HCT116 (cell line): ENCODE results near the gene CLGN. TPM values are rescaled to one million over a fixed set of nuclear protein-coding genes. Genes with fewer than 3 reads are reported as not detected.

ENCODE experiments used
- ATAC-seq: fragments of 200-7000 bp; cut with Tn5 transposase; 2 replicates; pipeline ENCODE4 v1.9.1; 2020; ENCODE audit warnings: mild to moderate bottlenecking, moderate library complexity
- BruUV-seq: library from RNA; stranded (reverse); fragments of 400-500 nt; replicated peaks from 2 replicates; lab custom pipeline; 2021; lab: Mats Ljungman, UMichigan
- CTCF ChIA-PET: fragments of 300-600 bp; sonication (Branson Sonifier 250); formaldehyde crosslinking; loops from one replicate; lab custom pipeline; 2021; ENCODE audit warnings: antibody characterized with exemption; lab: Charles Lee
- POLR2A ChIA-PET: fragments of 300-600, 350-600 bp; sonication (Branson Sonifier 250); formaldehyde crosslinking; loops from one replicate; lab custom pipeline; 2021; ENCODE audit warnings: antibody characterized with exemption; lab: Charles Lee
- RAD21 ChIA-PET, 2 experiments: fragments of 300-600 bp; sonication (Branson Sonifier 250); formaldehyde crosslinking; loops; one replicate each; lab custom pipeline; 2023; ENCODE audit warnings: low total read pairs in 2 of 2; ENCODE audit not compliant: uncharacterized antibody in 2 of 2, unreplicated experiment in 2 of 2, low non-redundant PET in 1 of 2; lab: Charles Lee
- DNase-seq: peaks from one replicate; pipeline ENCODE4 v3.0.0-alpha.2; 2010; ENCODE audit warnings: low read depth, low spot score
- H2AFZ ChIP-seq: fragments of 200-600 bp; shearing (Covaris generic), sonication (generic); 2 replicates; pipeline ENCODE4 v1.6.1; 2017; ENCODE audit warnings: low read depth, mixed run types, mixed read lengths, antibody characterized with exemption, low read length; ENCODE audit not compliant: poor library complexity, severe bottlenecking
- H3K27ac ChIP-seq: 2 replicates; pipeline ENCODE4 v1.5.1; 2012; ENCODE audit warnings: low read depth, low read length
- H3K27me3 ChIP-seq: fragments of 200-600 bp; sonication (generic); 2 replicates; pipeline ENCODE4 v1.6.1; 2016; ENCODE audit warnings: mixed run types, low read length, mixed read lengths; ENCODE audit not compliant: insufficient read depth
- H3K36me3 ChIP-seq, 2 experiments: fragments of 200-500 bp in 1 of 2; fragments of 200-600 bp in 1 of 2; sonication (Bioruptor generic) in 1 of 2; sonication (generic) in 1 of 2; 2 replicates each; pipeline versions ENCODE4 v1.5.1 to v1.6.1; 2014 to 2016; ENCODE audit warnings: low read length in 2 of 2, inconsistent platforms in 1 of 2, mixed read lengths in 1 of 2, mixed run types in 1 of 2; ENCODE audit not compliant: insufficient read depth in 2 of 2, control insufficient read depth in 1 of 2
- H3K4me1 ChIP-seq, 2 experiments: fragments of 200-600 bp in 1 of 2; sonication (generic) in 1 of 2; 2 replicates each; pipeline versions ENCODE4 v1.5.1 to v1.6.1; 2012 to 2017; ENCODE audit warnings: low read length in 2 of 2, inconsistent platforms in 1 of 2, mild to moderate bottlenecking in 1 of 2, mixed read lengths in 1 of 2, mixed run types in 1 of 2, moderate library complexity in 1 of 2; ENCODE audit not compliant: insufficient read depth in 2 of 2, control insufficient read depth in 1 of 2
- H3K4me2 ChIP-seq: fragments of 200-600 bp; sonication (generic); 2 replicates; pipeline ENCODE4 v1.6.1; 2017; ENCODE audit warnings: mixed run types, low read length, mixed read lengths
- H3K4me3 ChIP-seq, 2 experiments: fragments of 200-600 bp in 1 of 2; sonication (generic) in 1 of 2; replicated peaks in 1 of 2; 2 replicates each; pipeline ENCODE4 v1.5.1; 2011 to 2016; ENCODE audit warnings: low read length in 2 of 2, control low read depth in 1 of 2, low read depth in 1 of 2, mild to moderate bottlenecking in 1 of 2, mixed read lengths in 1 of 2, mixed run types in 1 of 2
- H3K79me2 ChIP-seq: fragments of 200-600 bp; sonication (generic); 2 replicates; pipeline ENCODE4 v1.6.1; 2017; ENCODE audit warnings: mild to moderate bottlenecking, mixed run types, low read length, moderate library complexity, mixed read lengths; ENCODE audit not compliant: insufficient read depth
- H3K9ac ChIP-seq: fragments of 200-600 bp; sonication (generic); 2 replicates; pipeline ENCODE4 v1.6.1; 2016; ENCODE audit warnings: low read length, mixed read lengths
- H3K9me2 ChIP-seq: fragments of 200-600 bp; sonication (generic), shearing (Covaris generic); 2 replicates; pipeline ENCODE4 v1.6.1; 2017; ENCODE audit warnings: mixed run types, mild to moderate bottlenecking, moderate library complexity; ENCODE audit not compliant: insufficient read depth
- H3K9me3 ChIP-seq, 2 experiments: fragments of 200-500 bp in 1 of 2; fragments of 200-600 bp in 1 of 2; sonication (Bioruptor generic) in 1 of 2; sonication (generic) in 1 of 2; 2 replicates each; pipeline ENCODE4 v1.6.1; 2014 to 2017; ENCODE audit warnings: low read length in 2 of 2, mixed read lengths in 2 of 2, inconsistent platforms in 1 of 2, low read depth in 1 of 2, mild to moderate bottlenecking in 1 of 2, mixed run types in 1 of 2, moderate library complexity in 1 of 2; ENCODE audit not compliant: control insufficient read depth in 1 of 2, insufficient read depth in 1 of 2
- H4K20me1 ChIP-seq: fragments of 200-600 bp; sonication (generic), shearing (Covaris generic); 2 replicates; pipeline ENCODE4 v1.6.1; 2017; ENCODE audit warnings: mixed run types, mild to moderate bottlenecking, moderate library complexity; ENCODE audit not compliant: insufficient read depth
- CEBPB ChIP-seq: IDR thresholded peaks from 2 replicates; pipeline ENCODE4 v1.6.1; 2012; ENCODE audit warnings: low read depth
- EGR1 ChIP-seq: IDR thresholded peaks from 2 replicates; pipeline ENCODE4 v1.6.1; 2012; ENCODE audit warnings: low read depth
- EZH2 ChIP-seq: fragments of 200-600 bp; sonication (generic); IDR thresholded peaks from 2 replicates; pipeline ENCODE4 v1.6.1; 2017; ENCODE audit warnings: antibody characterized with exemption, mixed run types
- EZH2phosphoT487 ChIP-seq: fragments of 200-600 bp; IDR thresholded peaks from 2 replicates; pipeline ENCODE4 v1.6.1; 2018; ENCODE audit warnings: antibody characterized with exemption, borderline replicate concordance
- JUND ChIP-seq: IDR thresholded peaks from 2 replicates; pipeline ENCODE4 v1.6.1; 2012
- POLR2A ChIP-seq: IDR thresholded peaks from 2 replicates; pipeline ENCODE4 v1.7.0; 2011; ENCODE audit warnings: borderline replicate concordance; ENCODE audit not compliant: insufficient read depth, insufficient read length; ENCODE audit errors: extremely low read depth
- SP1 ChIP-seq: IDR thresholded peaks from 2 replicates; pipeline ENCODE4 v1.6.1; 2012; ENCODE audit warnings: low read depth
- SRF ChIP-seq: IDR thresholded peaks from 2 replicates; pipeline ENCODE4 v1.6.1; 2012; ENCODE audit warnings: low read depth
- YY1 ChIP-seq: IDR thresholded peaks from 2 replicates; pipeline ENCODE4 v1.6.1; 2011; ENCODE audit warnings: low read length, low read depth, moderate library complexity, mild to moderate bottlenecking; ENCODE audit not compliant: insufficient replicate concordance; ENCODE audit errors: extremely low read depth
- ZFX ChIP-seq: fragments of 450-650 bp; IDR thresholded peaks from 2 replicates; pipeline ENCODE4 v1.6.1; 2017
- ZNF274 ChIP-seq: fragments of 200-500 bp; sonication (Bioruptor generic); IDR thresholded peaks from 2 replicates; pipeline ENCODE4 v1.6.1; 2014; ENCODE audit warnings: mild to moderate bottlenecking, low read depth, low read length, inconsistent platforms
- intact Hi-C: fragments of 100-400 bp; cut with micrococcal nuclease; formaldehyde crosslinking; loops from 2 replicates; pipeline ENCODE4 v1.10.0; 2022
- total RNA-seq: library from RNA; stranded (reverse); gene quantifications from one replicate; pipeline ENCODE4 v1.2.1, GENCODE V29; 2021; ENCODE audit not compliant: unreplicated experiment
- TF ChIP-seq, protein P1 (sequence below), 3 experiments: fragments of 200-600 bp in 1 of 3; sonication (generic) in 1 of 3; IDR thresholded peaks in 2 of 3; conservative IDR thresholded peaks in 1 of 3; 2 replicates each; pipeline ENCODE4 v1.5.1; 2012 to 2017; ENCODE audit warnings: low read depth in 2 of 3, low read length in 2 of 3, antibody characterized with exemption in 1 of 3, borderline replicate concordance in 1 of 3, control low read depth in 1 of 3, mild to moderate bottlenecking in 1 of 3, mixed read lengths in 1 of 3, mixed run types in 1 of 3, moderate library complexity in 1 of 3; ENCODE audit not compliant: insufficient read depth in 1 of 3
- TF ChIP-seq, protein P2 (sequence below): IDR thresholded peaks from 2 replicates; pipeline ENCODE4 v1.6.1; 2011; ENCODE audit warnings: mild to moderate bottlenecking, low read length, moderate library complexity; ENCODE audit not compliant: insufficient replicate concordance; ENCODE audit errors: extremely low read depth
- TF ChIP-seq, protein P3 (sequence below): IDR thresholded peaks from 2 replicates; pipeline ENCODE4 v1.6.1; 2012
- TF ChIP-seq, protein P4 (sequence below): IDR thresholded peaks from 2 replicates; pipeline ENCODE4 v1.6.1; 2012
- TF ChIP-seq, protein P5 (sequence below): IDR thresholded peaks from 2 replicates; pipeline ENCODE4 v1.6.1; 2012; ENCODE audit warnings: low read depth

Gene CLGN
- total RNA-seq, 1 experiment from 2014 or later, result 1.4 TPM

DNA sequence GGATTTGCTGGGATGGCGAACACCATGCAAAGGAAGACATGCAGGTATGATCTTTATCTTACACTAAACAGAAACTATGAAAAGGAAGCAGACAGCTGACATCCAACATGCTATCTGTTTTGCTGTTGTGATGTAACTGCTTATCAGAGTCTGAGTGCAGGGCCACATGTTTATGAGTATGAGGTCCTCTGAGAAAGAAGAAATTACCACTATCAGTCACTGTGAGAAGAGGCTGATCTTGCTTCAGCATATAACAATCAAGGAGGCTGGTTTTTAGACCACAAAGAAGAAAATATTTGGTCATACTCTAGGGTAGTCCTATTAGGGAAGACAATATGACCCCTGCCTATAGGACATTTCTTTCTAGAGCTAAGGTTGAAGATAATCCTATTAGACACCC lies 18.5 kb downstream of the CLGN start (continued):
- TF ChIP-seq, protein P1, sequence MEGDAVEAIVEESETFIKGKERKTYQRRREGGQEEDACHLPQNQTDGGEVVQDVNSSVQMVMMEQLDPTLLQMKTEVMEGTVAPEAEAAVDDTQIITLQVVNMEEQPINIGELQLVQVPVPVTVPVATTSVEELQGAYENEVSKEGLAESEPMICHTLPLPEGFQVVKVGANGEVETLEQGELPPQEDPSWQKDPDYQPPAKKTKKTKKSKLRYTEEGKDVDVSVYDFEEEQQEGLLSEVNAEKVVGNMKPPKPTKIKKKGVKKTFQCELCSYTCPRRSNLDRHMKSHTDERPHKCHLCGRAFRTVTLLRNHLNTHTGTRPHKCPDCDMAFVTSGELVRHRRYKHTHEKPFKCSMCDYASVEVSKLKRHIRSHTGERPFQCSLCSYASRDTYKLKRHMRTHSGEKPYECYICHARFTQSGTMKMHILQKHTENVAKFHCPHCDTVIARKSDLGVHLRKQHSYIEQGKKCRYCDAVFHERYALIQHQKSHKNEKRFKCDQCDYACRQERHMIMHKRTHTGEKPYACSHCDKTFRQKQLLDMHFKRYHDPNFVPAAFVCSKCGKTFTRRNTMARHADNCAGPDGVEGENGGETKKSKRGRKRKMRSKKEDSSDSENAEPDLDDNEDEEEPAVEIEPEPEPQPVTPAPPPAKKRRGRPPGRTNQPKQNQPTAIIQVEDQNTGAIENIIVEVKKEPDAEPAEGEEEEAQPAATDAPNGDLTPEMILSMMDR (IDR thresholded peaks at IDR 0.05 in 2 of 3, conservative IDR thresholded peaks at IDR 0.05 in 1 of 3; ENCODE audit: borderline replicate concordance in 1 of 3, insufficient read depth in 1 of 3, low read depth in 2 of 3, low read length in 2 of 3), result no peak
- TF ChIP-seq, protein P2, sequence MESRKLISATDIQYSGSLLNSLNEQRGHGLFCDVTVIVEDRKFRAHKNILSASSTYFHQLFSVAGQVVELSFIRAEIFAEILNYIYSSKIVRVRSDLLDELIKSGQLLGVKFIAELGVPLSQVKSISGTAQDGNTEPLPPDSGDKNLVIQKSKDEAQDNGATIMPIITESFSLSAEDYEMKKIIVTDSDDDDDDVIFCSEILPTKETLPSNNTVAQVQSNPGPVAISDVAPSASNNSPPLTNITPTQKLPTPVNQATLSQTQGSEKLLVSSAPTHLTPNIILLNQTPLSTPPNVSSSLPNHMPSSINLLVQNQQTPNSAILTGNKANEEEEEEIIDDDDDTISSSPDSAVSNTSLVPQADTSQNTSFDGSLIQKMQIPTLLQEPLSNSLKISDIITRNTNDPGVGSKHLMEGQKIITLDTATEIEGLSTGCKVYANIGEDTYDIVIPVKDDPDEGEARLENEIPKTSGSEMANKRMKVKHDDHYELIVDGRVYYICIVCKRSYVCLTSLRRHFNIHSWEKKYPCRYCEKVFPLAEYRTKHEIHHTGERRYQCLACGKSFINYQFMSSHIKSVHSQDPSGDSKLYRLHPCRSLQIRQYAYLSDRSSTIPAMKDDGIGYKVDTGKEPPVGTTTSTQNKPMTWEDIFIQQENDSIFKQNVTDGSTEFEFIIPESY, result no peak
- no peak for TF ChIP-seq EZH2
- TF ChIP-seq CEBPB, result no peak

DNA sequence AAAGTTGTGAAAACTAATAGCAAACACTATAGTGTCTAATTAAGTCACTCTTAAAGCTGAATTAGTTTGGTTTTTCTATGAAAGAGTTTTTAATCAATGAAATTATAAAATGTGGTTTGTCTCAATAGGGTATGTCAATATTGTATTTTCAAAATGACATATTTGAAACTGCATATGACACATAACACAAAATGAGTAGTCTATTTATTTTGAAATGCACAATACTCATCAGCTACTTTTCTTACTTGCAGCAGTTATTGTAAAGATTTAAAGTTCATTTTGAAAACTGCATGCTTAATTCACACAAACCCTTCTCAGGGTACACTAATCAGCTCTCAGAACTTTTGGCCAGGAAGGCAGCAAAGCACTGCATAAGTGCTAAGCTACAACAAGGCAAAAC lies 21.2 kb downstream of the CLGN start:
- no peaks in the 10 kb centered on the region for H3K9me3 ChIP-seq
- no peak overlapping the region for H3K27ac ChIP-seq
- no peaks in the 10 kb centered on the region for H3K79me2 ChIP-seq
- H3K4me3 ChIP-seq, result no peak overlapping the region
- ATAC-seq (no peak), DNase-seq (no peak)
- intact Hi-C loops, result no loop called here
- ChIA-PET POLR2A (no interaction called here), RAD21 (no interaction called here), CTCF (no interaction called here)
- H3K4me2 ChIP-seq, result no peak overlapping the region
- H4K20me1 ChIP-seq, result no peaks in the 10 kb centered on the region
- no peaks in the 10 kb centered on the region for H3K36me3 ChIP-seq
- H3K4me1 ChIP-seq, result no peaks in the 10 kb centered on the region
- no peaks in the 10 kb centered on the region for H3K9me2 ChIP-seq
- H3K9ac ChIP-seq, result no peak overlapping the region
- no peaks in the 10 kb centered on the region for H3K27me3 ChIP-seq
- no peak overlapping the region for H2AFZ ChIP-seq
- BruUV-seq, result no TSS peak
- TF ChIP-seq SP1 (no peak), SRF (no peak), EZH2 (no peak), ZFX (no peak), EGR1 (no peak), POLR2A (no peak), JUND (no peak), ZNF274 (no peak), YY1 (no peak), CEBPB (no peak), EZH2phosphoT487 (no peak)
- TF ChIP-seq, protein P3, sequence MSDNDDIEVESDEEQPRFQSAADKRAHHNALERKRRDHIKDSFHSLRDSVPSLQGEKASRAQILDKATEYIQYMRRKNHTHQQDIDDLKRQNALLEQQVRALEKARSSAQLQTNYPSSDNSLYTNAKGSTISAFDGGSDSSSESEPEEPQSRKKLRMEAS, result no peak
- TF ChIP-seq, protein P4, sequence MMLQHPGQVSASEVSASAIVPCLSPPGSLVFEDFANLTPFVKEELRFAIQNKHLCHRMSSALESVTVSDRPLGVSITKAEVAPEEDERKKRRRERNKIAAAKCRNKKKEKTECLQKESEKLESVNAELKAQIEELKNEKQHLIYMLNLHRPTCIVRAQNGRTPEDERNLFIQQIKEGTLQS, result no peak
- TF ChIP-seq, protein P5, sequence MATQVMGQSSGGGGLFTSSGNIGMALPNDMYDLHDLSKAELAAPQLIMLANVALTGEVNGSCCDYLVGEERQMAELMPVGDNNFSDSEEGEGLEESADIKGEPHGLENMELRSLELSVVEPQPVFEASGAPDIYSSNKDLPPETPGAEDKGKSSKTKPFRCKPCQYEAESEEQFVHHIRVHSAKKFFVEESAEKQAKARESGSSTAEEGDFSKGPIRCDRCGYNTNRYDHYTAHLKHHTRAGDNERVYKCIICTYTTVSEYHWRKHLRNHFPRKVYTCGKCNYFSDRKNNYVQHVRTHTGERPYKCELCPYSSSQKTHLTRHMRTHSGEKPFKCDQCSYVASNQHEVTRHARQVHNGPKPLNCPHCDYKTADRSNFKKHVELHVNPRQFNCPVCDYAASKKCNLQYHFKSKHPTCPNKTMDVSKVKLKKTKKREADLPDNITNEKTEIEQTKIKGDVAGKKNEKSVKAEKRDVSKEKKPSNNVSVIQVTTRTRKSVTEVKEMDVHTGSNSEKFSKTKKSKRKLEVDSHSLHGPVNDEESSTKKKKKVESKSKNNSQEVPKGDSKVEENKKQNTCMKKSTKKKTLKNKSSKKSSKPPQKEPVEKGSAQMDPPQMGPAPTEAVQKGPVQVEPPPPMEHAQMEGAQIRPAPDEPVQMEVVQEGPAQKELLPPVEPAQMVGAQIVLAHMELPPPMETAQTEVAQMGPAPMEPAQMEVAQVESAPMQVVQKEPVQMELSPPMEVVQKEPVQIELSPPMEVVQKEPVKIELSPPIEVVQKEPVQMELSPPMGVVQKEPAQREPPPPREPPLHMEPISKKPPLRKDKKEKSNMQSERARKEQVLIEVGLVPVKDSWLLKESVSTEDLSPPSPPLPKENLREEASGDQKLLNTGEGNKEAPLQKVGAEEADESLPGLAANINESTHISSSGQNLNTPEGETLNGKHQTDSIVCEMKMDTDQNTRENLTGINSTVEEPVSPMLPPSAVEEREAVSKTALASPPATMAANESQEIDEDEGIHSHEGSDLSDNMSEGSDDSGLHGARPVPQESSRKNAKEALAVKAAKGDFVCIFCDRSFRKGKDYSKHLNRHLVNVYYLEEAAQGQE, result no peak
- TF ChIP-seq, protein P2, result no peak
